IMR-90 (cell line): ENCODE results near the gene AP5B1. TPM values are rescaled to one million over a fixed set of nuclear protein-coding genes. Genes with fewer than 3 reads are reported as not detected.

Experiments used
- ATAC-seq: fragments of 200-7000 bp; cut with Tn5 transposase; 2 replicates; pipeline ENCODE4 v1.9.1; 2020; ENCODE audit warnings: low read depth, mild to moderate bottlenecking, moderate library complexity
- BruUV-seq: library from RNA; stranded (reverse); fragments of 400-500 nt; replicated peaks from 2 replicates; lab custom pipeline; 2021; lab: Mats Ljungman, UMichigan
- CTCF ChIA-PET: fragments of 300-600 bp; formaldehyde crosslinking; extraction: SDS; loops from one replicate; lab custom pipeline; 2021; ENCODE audit warnings: antibody characterized with exemption; lab: Yijun Ruan, JAX
- POLR2A ChIA-PET: fragments of 300-600 bp; sonication (Branson Sonifier 250); formaldehyde crosslinking; loops from one replicate; lab custom pipeline; 2022; ENCODE audit warnings: antibody characterized with exemption; ENCODE audit not compliant: unreplicated experiment; lab: Charles Lee
- DNase-seq: peaks from one replicate; pipeline ENCODE4 v3.0.0; 2013
- H2AFZ ChIP-seq: replicated peaks from 2 replicates; pipeline ENCODE3; 2013; ENCODE audit warnings: low read length, mild to moderate bottlenecking; ENCODE audit not compliant: poor library complexity
- H2AK5ac ChIP-seq: 2 replicates; pipeline ENCODE4 v1.6.1; 2013; ENCODE audit warnings: low read depth, low read length, inconsistent platforms
- H2AK9ac ChIP-seq: replicated peaks from 2 replicates; pipeline ENCODE3; 2013; ENCODE audit warnings: mild to moderate bottlenecking, low read depth, low read length, moderate library complexity; ENCODE audit not compliant: poor library complexity
- H2BK120ac ChIP-seq: 2 replicates; pipeline ENCODE4 v1.6.1; 2013; ENCODE audit warnings: low read depth, low read length, inconsistent platforms
- H2BK15ac ChIP-seq: 3 replicates; pipeline ENCODE4 v1.6.1; 2013; ENCODE audit warnings: low read depth, low read length, inconsistent platforms
- H2BK20ac ChIP-seq: 2 replicates; pipeline ENCODE4 v1.6.1; 2013; ENCODE audit warnings: low read depth, mild to moderate bottlenecking, inconsistent platforms, low read length, moderate library complexity
- H2BK5ac ChIP-seq: 2 replicates; pipeline ENCODE4 v1.6.1; 2013; ENCODE audit warnings: mild to moderate bottlenecking, low read depth, low read length, inconsistent platforms; ENCODE audit not compliant: poor library complexity, severe bottlenecking
- H3K14ac ChIP-seq: replicated peaks from 2 replicates; pipeline ENCODE4 v1.6.1; 2013; ENCODE audit warnings: low read depth, low read length, inconsistent platforms
- H3K18ac ChIP-seq: 2 replicates; pipeline ENCODE4 v1.6.1; 2013; ENCODE audit warnings: low read depth, low read length, control low read depth
- H3K23ac ChIP-seq: 2 replicates; pipeline ENCODE4 v1.6.1; 2013; ENCODE audit warnings: low read depth, low read length, inconsistent platforms
- H3K27ac ChIP-seq: 2 replicates; pipeline ENCODE4 v1.5.1; 2013; ENCODE audit warnings: mild to moderate bottlenecking, control low read depth, low read length; ENCODE audit not compliant: insufficient read depth
- H3K27me3 ChIP-seq: 2 replicates; pipeline ENCODE4 v1.6.1; 2013; ENCODE audit warnings: low read length; ENCODE audit not compliant: control insufficient read depth, insufficient read depth
- H3K36me3 ChIP-seq: 2 replicates; pipeline ENCODE4 v1.6.1; 2013; ENCODE audit warnings: low read length, mixed read lengths; ENCODE audit not compliant: control insufficient read depth, insufficient read depth
- H3K4ac ChIP-seq: 2 replicates; pipeline ENCODE4 v1.6.1; 2013; ENCODE audit warnings: low read depth, low read length, inconsistent platforms
- H3K4me1 ChIP-seq: 2 replicates; pipeline ENCODE4 v1.6.1; 2013; ENCODE audit warnings: low read length, mixed read lengths; ENCODE audit not compliant: control insufficient read depth, insufficient read depth
- H3K4me2 ChIP-seq: 2 replicates; pipeline ENCODE4 v1.6.1; 2013; ENCODE audit warnings: low read depth, mild to moderate bottlenecking, control low read depth, low read length, moderate library complexity
- H3K4me3 ChIP-seq: 2 replicates; pipeline ENCODE4 v1.5.1; 2013; ENCODE audit warnings: low read depth, mild to moderate bottlenecking, control low read depth, low read length, moderate library complexity; ENCODE audit not compliant: insufficient read depth
- H3K56ac ChIP-seq: 2 replicates; pipeline ENCODE4 v1.6.1; 2013; ENCODE audit warnings: low read length, inconsistent platforms; ENCODE audit not compliant: insufficient read depth; ENCODE audit errors: extremely low read depth
- H3K79me1 ChIP-seq, 2 experiments: 2 replicates each; pipeline ENCODE4 v1.6.1; 2013; ENCODE audit warnings: low read length in 2 of 2, inconsistent platforms in 1 of 2, low read depth in 1 of 2
- H3K9ac ChIP-seq: 2 replicates; pipeline ENCODE4 v1.6.1; 2013; ENCODE audit warnings: low read depth, low read length, control low read depth
- H3K9me1 ChIP-seq: 2 replicates; pipeline ENCODE4 v1.6.1; 2013; ENCODE audit warnings: low read length, inconsistent platforms; ENCODE audit not compliant: insufficient read depth
- H3K9me3 ChIP-seq: 2 replicates; pipeline ENCODE4 v1.6.1; 2013; ENCODE audit warnings: low read length; ENCODE audit not compliant: control insufficient read depth, insufficient read depth
- H4K20me1 ChIP-seq: 2 replicates; pipeline ENCODE4 v1.6.1; 2013; ENCODE audit warnings: low read length, inconsistent platforms; ENCODE audit not compliant: insufficient read depth
- H4K5ac ChIP-seq: 2 replicates; pipeline ENCODE4 v1.6.1; 2013; ENCODE audit warnings: mild to moderate bottlenecking, low read depth, low read length, control low read depth
- H4K8ac ChIP-seq, 2 experiments: 2 replicates each; pipeline ENCODE4 v1.6.1; 2013; ENCODE audit warnings: low read depth in 2 of 2, low read length in 2 of 2, control low read depth in 1 of 2, inconsistent platforms in 1 of 2
- H4K91ac ChIP-seq: 2 replicates; pipeline ENCODE4 v1.6.1; 2013; ENCODE audit warnings: low read depth, low read length, inconsistent platforms; ENCODE audit not compliant: insufficient read depth
- MAFK ChIP-seq: IDR thresholded peaks from 2 replicates; pipeline ENCODE4 v1.6.1; 2012; ENCODE audit warnings: low read depth, low read length, improper control_type of control experiment
- POLR2A ChIP-seq: IDR thresholded peaks from 2 replicates; pipeline ENCODE4 v1.6.1; 2012; ENCODE audit warnings: mild to moderate bottlenecking, low read depth, low read length
- RAD21 ChIP-seq: IDR thresholded peaks from 2 replicates; pipeline ENCODE4 v1.6.1; 2012; ENCODE audit warnings: low read length, improper control_type of control experiment
- RFX5 ChIP-seq: IDR thresholded peaks from 2 replicates; pipeline ENCODE4 v1.8.0; 2012; ENCODE audit warnings: low read depth, mild to moderate bottlenecking, low read length, moderate library complexity
- WGBS, 2 experiments: methylation state at CpG; one replicate each; pipeline versions ENCODE4 v1.1.5 to v1.1.7; 2013; ENCODE audit warnings: missing lambda C conversion rate in 2 of 2; ENCODE audit not compliant: insufficient read length in 1 of 2; ENCODE audit errors: extremely low coverage in 2 of 2; 5-methylcytosine and 5-hydroxymethylcytosine counted together
- dilution Hi-C: fragments of 300-500 bp; cut with HindIII; formaldehyde crosslinking; loops from one replicate; pipeline ENCODE4 v1.14.3; 2018; ENCODE audit warnings: low sequenced_read_pairs; ENCODE audit not compliant: unreplicated experiment
- in situ Hi-C: fragments of 300-500 bp; cut with MboI; formaldehyde crosslinking; loops from 3 replicates; pipeline ENCODE4 v1.14.3; 2019; ENCODE audit warnings: low sequenced_read_pairs, inconsistent platforms, mixed read lengths
- intact Hi-C: fragments of 100-400 bp; cut with micrococcal nuclease; formaldehyde crosslinking; loops from 2 replicates; pipeline ENCODE4 v1.10.0; 2022
- polyA plus RNA-seq, 3 experiments: library from polyadenylated mRNA; depleted of rRNA; stranded (reverse); fragments of >200 nt; gene quantifications; 2 replicates each; pipeline ENCODE4 v1.2.3, GENCODE V29; 2012; ENCODE audit warnings: low replicate concordance in 1 of 3
- total RNA-seq: library from RNA; depleted of rRNA; stranded (reverse); fragments of >200 nt; gene quantifications from 2 replicates; pipeline ENCODE4 v1.2.3, GENCODE V29; 2012
- TF ChIP-seq, protein P1 (sequence below): conservative IDR thresholded peaks from 2 replicates; pipeline ENCODE4 v1.5.1; 2012; ENCODE audit warnings: mild to moderate bottlenecking, low read depth, low read length, improper control_type of control experiment
- TF ChIP-seq, protein P2 (sequence below): fragments of 150-350 bp; IDR thresholded peaks from 2 replicates; pipeline ENCODE4 v1.6.1; 2016; ENCODE audit warnings: low read depth, mild to moderate bottlenecking, low read length, moderate library complexity, borderline replicate concordance

The AP5B1 gene
- total and polyA plus RNA-seq, 2 of the 4 experiments (the other 2 are of a cell fraction) = 2.5 to 5.0 TPM

DNA sequence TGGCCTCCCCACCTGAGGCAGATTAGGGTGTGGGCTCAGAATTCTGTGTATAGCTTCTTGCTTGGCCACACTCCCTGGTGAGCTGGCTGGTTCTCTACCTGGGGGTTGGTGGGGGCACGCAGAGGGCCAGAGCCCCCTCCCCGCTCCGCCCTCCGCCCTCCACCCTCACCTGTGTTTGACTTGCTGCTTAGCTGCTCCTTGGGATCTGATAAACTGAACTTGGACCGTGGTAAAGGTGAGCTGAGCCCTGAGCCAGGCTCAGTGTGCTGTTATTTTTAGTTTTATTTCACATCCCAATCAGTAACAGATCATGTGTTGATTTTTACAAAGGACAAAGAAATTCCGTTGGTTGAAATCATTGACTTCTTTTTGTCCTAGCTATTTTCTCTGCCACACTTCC is 8.0 kb upstream of the AP5B1 start:
- POLR2A ChIA-PET = no interaction called here
- Histone ChIP-seq H3K79me1 (no peaks in the 10 kb centered on the region), H3K4me3 (no peak overlapping the region), H2AK5ac (no peak overlapping the region), H4K5ac (no peak overlapping the region), H3K4ac (no peak overlapping the region), H2AK9ac (no peak overlapping the region), H3K14ac (no peak overlapping the region), H2BK20ac (no peak overlapping the region), H3K23ac (no peak overlapping the region), H3K9ac (no peak overlapping the region), H4K8ac (no peak overlapping the region), H3K56ac (no peak overlapping the region), H3K4me2 (no peak overlapping the region), H4K20me1 (no peaks in the 10 kb centered on the region; the same call in 1 of the 2 replicates), H3K27ac (no peak overlapping the region), H2BK120ac (no peak overlapping the region), H3K27me3 (peaks cover 86% of the 10 kb centered on the region), H3K18ac (no peak overlapping the region), H2BK15ac (no peak overlapping the region), H4K91ac (no peak overlapping the region), H3K9me1 (no peaks in the 10 kb centered on the region), H2BK5ac (no peak overlapping the region), H3K36me3 (no peaks in the 10 kb centered on the region), H2AFZ (no peak overlapping the region), H3K9me3 (peaks cover 2% of the 10 kb centered on the region; the same call in 1 of the 2 replicates), H3K4me1 (no peaks in the 10 kb centered on the region; the same call in 1 of the 2 replicates)
- no peak for ATAC-seq
- in situ Hi-C loops = no loop called here
- DNase-seq = no peak
- WGBS, 2 experiments = no CpG with 5 or more reads among the region's 6 CpGs
- CTCF ChIA-PET = no interaction called here
- dilution Hi-C loops = no loop called here
- no TSS peak for BruUV-seq
- intact Hi-C loops = no loop called here
- no peak for TF ChIP-seq RAD21
- no peak for TF ChIP-seq RFX5
- TF ChIP-seq, protein P1, sequence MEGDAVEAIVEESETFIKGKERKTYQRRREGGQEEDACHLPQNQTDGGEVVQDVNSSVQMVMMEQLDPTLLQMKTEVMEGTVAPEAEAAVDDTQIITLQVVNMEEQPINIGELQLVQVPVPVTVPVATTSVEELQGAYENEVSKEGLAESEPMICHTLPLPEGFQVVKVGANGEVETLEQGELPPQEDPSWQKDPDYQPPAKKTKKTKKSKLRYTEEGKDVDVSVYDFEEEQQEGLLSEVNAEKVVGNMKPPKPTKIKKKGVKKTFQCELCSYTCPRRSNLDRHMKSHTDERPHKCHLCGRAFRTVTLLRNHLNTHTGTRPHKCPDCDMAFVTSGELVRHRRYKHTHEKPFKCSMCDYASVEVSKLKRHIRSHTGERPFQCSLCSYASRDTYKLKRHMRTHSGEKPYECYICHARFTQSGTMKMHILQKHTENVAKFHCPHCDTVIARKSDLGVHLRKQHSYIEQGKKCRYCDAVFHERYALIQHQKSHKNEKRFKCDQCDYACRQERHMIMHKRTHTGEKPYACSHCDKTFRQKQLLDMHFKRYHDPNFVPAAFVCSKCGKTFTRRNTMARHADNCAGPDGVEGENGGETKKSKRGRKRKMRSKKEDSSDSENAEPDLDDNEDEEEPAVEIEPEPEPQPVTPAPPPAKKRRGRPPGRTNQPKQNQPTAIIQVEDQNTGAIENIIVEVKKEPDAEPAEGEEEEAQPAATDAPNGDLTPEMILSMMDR = no peak
- TF ChIP-seq MAFK = no peak
- TF ChIP-seq POLR2A = no peak
- TF ChIP-seq, protein P2, sequence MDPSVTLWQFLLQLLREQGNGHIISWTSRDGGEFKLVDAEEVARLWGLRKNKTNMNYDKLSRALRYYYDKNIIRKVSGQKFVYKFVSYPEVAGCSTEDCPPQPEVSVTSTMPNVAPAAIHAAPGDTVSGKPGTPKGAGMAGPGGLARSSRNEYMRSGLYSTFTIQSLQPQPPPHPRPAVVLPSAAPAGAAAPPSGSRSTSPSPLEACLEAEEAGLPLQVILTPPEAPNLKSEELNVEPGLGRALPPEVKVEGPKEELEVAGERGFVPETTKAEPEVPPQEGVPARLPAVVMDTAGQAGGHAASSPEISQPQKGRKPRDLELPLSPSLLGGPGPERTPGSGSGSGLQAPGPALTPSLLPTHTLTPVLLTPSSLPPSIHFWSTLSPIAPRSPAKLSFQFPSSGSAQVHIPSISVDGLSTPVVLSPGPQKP = no peak
